Caco-2 (cell line): ENCODE results near the gene PROZ. TPM values are rescaled to one million over a fixed set of nuclear protein-coding genes. Genes with fewer than 3 reads are reported as not detected.

Experiments
- BruUV-seq: library from RNA; stranded (reverse); fragments of 400-500 nt; replicated peaks from 2 replicates; lab custom pipeline; 2021; lab: Mats Ljungman, UMichigan
- CTCF ChIA-PET: fragments of 300-600 bp; sonication (Branson Sonifier 250); formaldehyde crosslinking; loops from one replicate; lab custom pipeline; 2022; ENCODE audit warnings: antibody characterized with exemption; lab: Charles Lee
- POLR2A ChIA-PET: fragments of 300-600 bp; sonication (Branson Sonifier 250); formaldehyde crosslinking; loops from one replicate; lab custom pipeline; 2022; ENCODE audit warnings: antibody characterized with exemption; lab: Charles Lee
- DNase-seq, 2 experiments: peaks; one replicate each; pipeline versions ENCODE4 v3.0.0 to v3.0.0-alpha.2; 2020 to 2022
- H3K27me3 ChIP-seq: replicated peaks from 2 replicates; pipeline ENCODE4 v1.6.0; 2011; ENCODE audit warnings: low read length; ENCODE audit not compliant: control insufficient read depth, insufficient read depth
- H3K36me3 ChIP-seq: 2 replicates; pipeline ENCODE4 v1.5.1; 2011; ENCODE audit warnings: low read length; ENCODE audit not compliant: control insufficient read depth, insufficient read depth
- H3K4me1 ChIP-seq: fragments of 250-450 bp; sonication (Bioruptor Pico); 2 replicates; pipeline ENCODE4 v1.5.1; 2020; ENCODE audit warnings: mild to moderate bottlenecking
- H3K4me3 ChIP-seq: 2 replicates; pipeline ENCODE4 v1.5.1; 2011; ENCODE audit warnings: low read depth, mild to moderate bottlenecking, control low read depth, low read length
- H3K9me3 ChIP-seq: fragments of 250-450 bp; sonication (Bioruptor Pico); 2 replicates; pipeline ENCODE4 v1.5.1; 2020; ENCODE audit warnings: mild to moderate bottlenecking, moderate library complexity
- H3K27ac Mint-ChIP-seq: one replicate; pipeline ENCODE4 v1.8.0; 2022; ENCODE audit warnings: mixed read lengths; ENCODE audit not compliant: unreplicated experiment
- H3K27me3 Mint-ChIP-seq: one replicate; pipeline ENCODE4 v1.8.0; 2022; ENCODE audit warnings: mixed read lengths; ENCODE audit not compliant: insufficient read depth, unreplicated experiment
- H3K36me3 Mint-ChIP-seq: one replicate; pipeline ENCODE4 v1.8.0; 2022; ENCODE audit warnings: mild to moderate bottlenecking, mixed read lengths; ENCODE audit not compliant: insufficient read depth, unreplicated experiment
- H3K4me1 Mint-ChIP-seq: one replicate; pipeline ENCODE4 v1.8.0; 2022; ENCODE audit warnings: low read depth, mixed read lengths; ENCODE audit not compliant: unreplicated experiment
- H3K4me3 Mint-ChIP-seq: one replicate; pipeline ENCODE4 v1.8.0; 2022; ENCODE audit warnings: mild to moderate bottlenecking, moderate library complexity, mixed read lengths; ENCODE audit not compliant: unreplicated experiment
- H3K9me3 Mint-ChIP-seq: one replicate; pipeline ENCODE4 v1.8.0; 2022; ENCODE audit warnings: mixed read lengths; ENCODE audit not compliant: unreplicated experiment
- intact Hi-C: fragments of 100-400 bp; cut with micrococcal nuclease; formaldehyde crosslinking; loops from one replicate; pipeline ENCODE4 v1.10.0; 2022; ENCODE audit not compliant: unreplicated experiment
- total RNA-seq: library from RNA; stranded (reverse); gene quantifications from 2 replicates; pipeline ENCODE4 v1.2.3, GENCODE V29; 2022
- TF ChIP-seq, protein P1 (sequence below), 2 experiments: fragments of 200-600 bp in 1 of 2; IDR thresholded peaks; 1 replicate in 1 of 2; 2 replicates in 1 of 2; pipeline versions ENCODE4 v1.5.1 to v1.8.0; 2011 to 2022; ENCODE audit warnings: antibody characterized with exemption in 1 of 2, control low read depth in 1 of 2, inconsistent platforms in 1 of 2, low read depth in 1 of 2, low read length in 1 of 2, mild to moderate bottlenecking in 1 of 2, moderate library complexity in 1 of 2; ENCODE audit not compliant: insufficient read depth in 1 of 2, severe bottlenecking in 1 of 2, unreplicated experiment in 1 of 2

PROZ gene
- total RNA-seq, 1 experiment from 2014 or later = not detected

- BruUV-seq = no TSS peak
- Histone ChIP-seq H3K4me1 (peaks cover 29% of the 10 kb centered on the region), H3K27me3 (no peaks in the 10 kb centered on the region), H3K9me3 (no peaks in the 10 kb centered on the region), H3K4me3 (no peak overlapping the region), H3K36me3 (no peaks in the 10 kb centered on the region)
- no peak for DNase-seq
- peaks cover 9% of the 10 kb centered on the region for H3K4me1 Mint-ChIP-seq
- no peaks in the 10 kb centered on the region for H3K27me3 Mint-ChIP-seq
- POLR2A ChIA-PET = no interaction called here
- intact Hi-C loops = no loop called here
- TF ChIP-seq, protein P1, sequence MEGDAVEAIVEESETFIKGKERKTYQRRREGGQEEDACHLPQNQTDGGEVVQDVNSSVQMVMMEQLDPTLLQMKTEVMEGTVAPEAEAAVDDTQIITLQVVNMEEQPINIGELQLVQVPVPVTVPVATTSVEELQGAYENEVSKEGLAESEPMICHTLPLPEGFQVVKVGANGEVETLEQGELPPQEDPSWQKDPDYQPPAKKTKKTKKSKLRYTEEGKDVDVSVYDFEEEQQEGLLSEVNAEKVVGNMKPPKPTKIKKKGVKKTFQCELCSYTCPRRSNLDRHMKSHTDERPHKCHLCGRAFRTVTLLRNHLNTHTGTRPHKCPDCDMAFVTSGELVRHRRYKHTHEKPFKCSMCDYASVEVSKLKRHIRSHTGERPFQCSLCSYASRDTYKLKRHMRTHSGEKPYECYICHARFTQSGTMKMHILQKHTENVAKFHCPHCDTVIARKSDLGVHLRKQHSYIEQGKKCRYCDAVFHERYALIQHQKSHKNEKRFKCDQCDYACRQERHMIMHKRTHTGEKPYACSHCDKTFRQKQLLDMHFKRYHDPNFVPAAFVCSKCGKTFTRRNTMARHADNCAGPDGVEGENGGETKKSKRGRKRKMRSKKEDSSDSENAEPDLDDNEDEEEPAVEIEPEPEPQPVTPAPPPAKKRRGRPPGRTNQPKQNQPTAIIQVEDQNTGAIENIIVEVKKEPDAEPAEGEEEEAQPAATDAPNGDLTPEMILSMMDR (IDR thresholded peaks at IDR 0.05; ENCODE audit: insufficient read depth in 1 of 2, low read depth in 1 of 2, low read length in 1 of 2, severe bottlenecking in 1 of 2, unreplicated experiment in 1 of 2) = no peak
- H3K4me3 Mint-ChIP-seq = no peak overlapping the region
- H3K9me3 Mint-ChIP-seq = no peaks in the 10 kb centered on the region
- CTCF ChIA-PET = interaction anchor here (0.5 kb wide), 1 partner anchor 83 kb away, joined by 5 read pairs; no protein-coding TSS in a partner anchor
- H3K36me3 Mint-ChIP-seq = peaks cover 10% of the 10 kb centered on the region
- H3K27ac Mint-ChIP-seq = peak overlapping the region; percentile 74
These were observed 37.1 kb upstream of the PROZ start for GRCh38 chr13:113121183-113121927.

GRCh38 chr13:113121928-113122471 is 36.4 kb upstream of the PROZ start:
- POLR2A ChIA-PET = no interaction called here
- Histone ChIP-seq H3K27me3 (no peaks in the 10 kb centered on the region), H3K4me3 (no peak overlapping the region), H3K9me3 (no peaks in the 10 kb centered on the region), H3K36me3 (no peaks in the 10 kb centered on the region), H3K4me1 (peaks cover 25% of the 10 kb centered on the region)
- CTCF ChIA-PET = interaction anchor here (0.9 kb wide), 2 partner anchors 19 to 92 kb away, joined by 3 read pairs; no protein-coding TSS in a partner anchor
- Mint-ChIP-seq H3K36me3 (peaks cover 10% of the 10 kb centered on the region), H3K4me3 (peak overlapping the region; percentile 70), H3K27me3 (no peaks in the 10 kb centered on the region), H3K4me1 (peaks cover 9% of the 10 kb centered on the region), H3K27ac (peak overlapping the region; percentile 74), H3K9me3 (no peaks in the 10 kb centered on the region)
- intact Hi-C loops = loop anchor here (1.0 to 2.0 kb wide), 3 partner anchors 17 to 87 kb away; partner anchors contain the start of gene F7
- DNase-seq = no peak
- TF ChIP-seq, protein P1 (IDR thresholded peaks at IDR 0.05; ENCODE audit: insufficient read depth in 1 of 2, low read depth in 1 of 2, low read length in 1 of 2, severe bottlenecking in 1 of 2, unreplicated experiment in 1 of 2) = no peak
- BruUV-seq = no TSS peak

GRCh38 chr13:113122550-113123225 is 35.8 kb upstream of the PROZ start, which contains the start of gene F10:
F10 (plus strand) TSS chr13:113122799; CDS start chr13:113122856, 57 bp downstream.
- no peaks in the 10 kb centered on the region for H3K9me3 Mint-ChIP-seq
- POLR2A ChIA-PET = no interaction called here
- peaks cover 10% of the 10 kb centered on the region for H3K36me3 Mint-ChIP-seq
- intact Hi-C loops = loop anchor here (1.0 to 2.0 kb wide), 3 partner anchors 17 to 87 kb away; partner anchors contain the start of gene F7
- no peaks in the 10 kb centered on the region for H3K27me3 Mint-ChIP-seq
- peak; percentile 94 to 95 for DNase-seq
- no peaks in the 10 kb centered on the region for H3K27me3 ChIP-seq
- H3K4me1 Mint-ChIP-seq = peaks cover 9% of the 10 kb centered on the region
- H3K27ac Mint-ChIP-seq = peak within 1 kb of the TSS; percentile 74
- peak within 1 kb of the TSS; percentile 70 for H3K4me3 Mint-ChIP-seq
- no TSS peak for BruUV-seq
- H3K4me1 ChIP-seq = peaks cover 21% of the 10 kb centered on the region
- no peaks in the 10 kb centered on the region for H3K9me3 ChIP-seq
- TF ChIP-seq, protein P1 (IDR thresholded peaks at IDR 0.05; ENCODE audit: insufficient read depth in 1 of 2, low read depth in 1 of 2, low read length in 1 of 2, severe bottlenecking in 1 of 2, unreplicated experiment in 1 of 2) = peak in 1 of 2 experiments; percentile 1
- H3K36me3 ChIP-seq = no peaks in the 10 kb centered on the region
- peak within 1 kb of the TSS; percentile 64 for H3K4me3 ChIP-seq
- CTCF ChIA-PET = interaction anchor here (0.7 to 0.9 kb wide), 3 partner anchors 18 to 180 kb away, joined by 3 to 4 read pairs (median 3); no protein-coding TSS in a partner anchor
